ENCODE results near the gene ATXN3L. TPM values are rescaled to one million over a fixed set of nuclear protein-coding genes. Genes with fewer than 3 reads are reported as not detected.

ATXN3L gene
- total RNA-seq, 1 experiment from 2014 or later = not detected

- intact Hi-C loops (cut with micrococcal nuclease; ENCODE audit: unreplicated experiment) = no loop called here
- BruUV-seq (replicated peaks) = no TSS peak
- DNase-seq = no peak
- no peak overlapping the region for H3K27ac Mint-ChIP-seq (ENCODE audit: unreplicated experiment)
- CTCF ChIA-PET = interaction anchor here (1.0 kb wide), 1 partner anchor 10 kb away, joined by 3 read pairs; no protein-coding TSS in a partner anchor
- peaks cover 7% of the 10 kb centered on the region for H3K4me1 Mint-ChIP-seq (ENCODE audit: low read depth, unreplicated experiment)
- H3K4me3 Mint-ChIP-seq (ENCODE audit: low read depth, unreplicated experiment) = no peak overlapping the region
- H3K9me3 Mint-ChIP-seq (ENCODE audit: low read depth, unreplicated experiment) = no peaks in the 10 kb centered on the region
- TF ChIP-seq CTCF (IDR thresholded peaks at IDR 0.05; ENCODE audit: unreplicated experiment) = no peak
- H3K27me3 Mint-ChIP-seq (ENCODE audit: unreplicated experiment) = no peaks in the 10 kb centered on the region
- no peaks in the 10 kb centered on the region for H3K36me3 Mint-ChIP-seq (ENCODE audit: insufficient read depth, unreplicated experiment)
Observed at GRCh38 chrX:13340182-13340791, 20.4 kb upstream of the ATXN3L start.

- peaks cover 7% of the 10 kb centered on the region for H3K4me1 Mint-ChIP-seq (ENCODE audit: low read depth, unreplicated experiment)
- CTCF ChIA-PET = interaction anchor here (1.0 kb wide), 1 partner anchor 11 kb away, joined by 3 read pairs; no protein-coding TSS in a partner anchor
Observed at GRCh38 chrX:13339607-13340006, 19.8 kb upstream of the ATXN3L start.

GRCh38 chrX:13338996-13339515 is 19.2 kb upstream of the ATXN3L start:
- intact Hi-C loops (cut with micrococcal nuclease; ENCODE audit: unreplicated experiment) = no loop called here
- Mint-ChIP-seq H3K4me1 (ENCODE audit: low read depth, unreplicated experiment) (peaks cover 7% of the 10 kb centered on the region), H3K27ac (ENCODE audit: unreplicated experiment) (no peak overlapping the region), H3K4me3 (ENCODE audit: low read depth, unreplicated experiment) (no peak overlapping the region), H3K27me3 (ENCODE audit: unreplicated experiment) (no peaks in the 10 kb centered on the region), H3K36me3 (ENCODE audit: insufficient read depth, unreplicated experiment) (no peaks in the 10 kb centered on the region), H3K9me3 (ENCODE audit: low read depth, unreplicated experiment) (no peaks in the 10 kb centered on the region)
- DNase-seq = no peak
- TF ChIP-seq CTCF (IDR thresholded peaks at IDR 0.05; ENCODE audit: unreplicated experiment) = no peak
- CTCF ChIA-PET = interaction anchor here (1.0 kb wide), 1 partner anchor 11 kb away, joined by 3 read pairs; no protein-coding TSS in a partner anchor
- BruUV-seq (replicated peaks) = no TSS peak

More at GRCh38 chrX:13339607-13340006, 19.8 kb upstream of the ATXN3L start:
- no peak overlapping the region for H3K27ac Mint-ChIP-seq (ENCODE audit: unreplicated experiment)
- intact Hi-C loops (cut with micrococcal nuclease; ENCODE audit: unreplicated experiment) = no loop called here
- H3K9me3 Mint-ChIP-seq (ENCODE audit: low read depth, unreplicated experiment) = no peaks in the 10 kb centered on the region
- BruUV-seq (replicated peaks) = no TSS peak
- no peak overlapping the region for H3K4me3 Mint-ChIP-seq (ENCODE audit: low read depth, unreplicated experiment)
- DNase-seq = no peak
- TF ChIP-seq CTCF (IDR thresholded peaks at IDR 0.05; ENCODE audit: unreplicated experiment) = no peak
- H3K27me3 Mint-ChIP-seq (ENCODE audit: unreplicated experiment) = no peaks in the 10 kb centered on the region
- no peaks in the 10 kb centered on the region for H3K36me3 Mint-ChIP-seq (ENCODE audit: insufficient read depth, unreplicated experiment)

GRCh38 chrX:13334491-13334890 is 14.6 kb upstream of the ATXN3L start:
- Mint-ChIP-seq H3K27me3 (ENCODE audit: unreplicated experiment) (no peaks in the 10 kb centered on the region), H3K27ac (ENCODE audit: unreplicated experiment) (no peak overlapping the region), H3K4me1 (ENCODE audit: low read depth, unreplicated experiment) (no peaks in the 10 kb centered on the region), H3K36me3 (ENCODE audit: insufficient read depth, unreplicated experiment) (no peaks in the 10 kb centered on the region), H3K4me3 (ENCODE audit: low read depth, unreplicated experiment) (no peak overlapping the region), H3K9me3 (ENCODE audit: low read depth, unreplicated experiment) (no peaks in the 10 kb centered on the region)
- intact Hi-C loops (cut with micrococcal nuclease; ENCODE audit: unreplicated experiment) = no loop called here
- no TSS peak for BruUV-seq (replicated peaks)
- DNase-seq = no peak
- CTCF ChIA-PET = no interaction called here
- no peak for TF ChIP-seq CTCF (IDR thresholded peaks at IDR 0.05; ENCODE audit: unreplicated experiment)

Data from Calu3 (cell line).